ENCODE data around the gene IL22.

GRCh38 chr12:68281322-68282077 is 28.1 kb upstream of the IL22 start:
- no peak for TF ChIP-seq CTCF (IDR thresholded peaks at IDR 0.05)
- TF ChIP-seq ZFX (IDR thresholded peaks at IDR 0.05; ENCODE audit: borderline replicate concordance), result no peak
